CD4-positive, alpha-beta T cell treated with Interleukin-12 subunit alpha and Interleukin-12 subunit beta, for 1 hour (primary cell): Measurements from ENCODE around the gene EPHA1.

Experiments
- DNase-seq: peaks from one replicate; pipeline ENCODE4 v3.0.0-alpha.2; 2020

Gene EPHA1

GRCh38 chr7:143343596-143343995 is 65.1 kb downstream of the EPHA1 start:
- DNase-seq = no peak

- DNase-seq = no peak
These were observed 66.8 kb downstream of the EPHA1 start for GRCh38 chr7:143341842-143342241.
